Mammary epithelial cell (primary cell): ENCODE measurements around the gene MED20.

ENCODE experiments used
- EZH2 ChIP-seq: IDR thresholded peaks from 2 replicates; pipeline ENCODE4 v1.6.1; 2012; ENCODE audit warnings: low read length, inconsistent platforms, borderline replicate concordance
- TF ChIP-seq, protein P1 (sequence below), 2 donors: IDR thresholded peaks in 1 of 2; conservative IDR thresholded peaks in 1 of 2; 2 replicates each; pipeline ENCODE4 v1.5.1; 2011 to 2012; ENCODE audit warnings: inconsistent platforms in 2 of 2, low read length in 2 of 2, mild to moderate bottlenecking in 2 of 2, control low read depth in 1 of 2, low read depth in 1 of 2; ENCODE audit not compliant: insufficient read depth in 1 of 2; ENCODE audit errors: extremely low read depth in 1 of 2

GRCh38 chr6:41922154-41922553, 1.2 kb upstream of the MED20 start:
- no peak for TF ChIP-seq EZH2
- TF ChIP-seq, protein P1, sequence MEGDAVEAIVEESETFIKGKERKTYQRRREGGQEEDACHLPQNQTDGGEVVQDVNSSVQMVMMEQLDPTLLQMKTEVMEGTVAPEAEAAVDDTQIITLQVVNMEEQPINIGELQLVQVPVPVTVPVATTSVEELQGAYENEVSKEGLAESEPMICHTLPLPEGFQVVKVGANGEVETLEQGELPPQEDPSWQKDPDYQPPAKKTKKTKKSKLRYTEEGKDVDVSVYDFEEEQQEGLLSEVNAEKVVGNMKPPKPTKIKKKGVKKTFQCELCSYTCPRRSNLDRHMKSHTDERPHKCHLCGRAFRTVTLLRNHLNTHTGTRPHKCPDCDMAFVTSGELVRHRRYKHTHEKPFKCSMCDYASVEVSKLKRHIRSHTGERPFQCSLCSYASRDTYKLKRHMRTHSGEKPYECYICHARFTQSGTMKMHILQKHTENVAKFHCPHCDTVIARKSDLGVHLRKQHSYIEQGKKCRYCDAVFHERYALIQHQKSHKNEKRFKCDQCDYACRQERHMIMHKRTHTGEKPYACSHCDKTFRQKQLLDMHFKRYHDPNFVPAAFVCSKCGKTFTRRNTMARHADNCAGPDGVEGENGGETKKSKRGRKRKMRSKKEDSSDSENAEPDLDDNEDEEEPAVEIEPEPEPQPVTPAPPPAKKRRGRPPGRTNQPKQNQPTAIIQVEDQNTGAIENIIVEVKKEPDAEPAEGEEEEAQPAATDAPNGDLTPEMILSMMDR (conservative IDR thresholded peaks at IDR 0.05 in 1 of 2, IDR thresholded peaks at IDR 0.05 in 1 of 2; ENCODE audit: extremely low read depth in 1 of 2, insufficient read depth in 1 of 2, low read depth in 1 of 2, low read length in 2 of 2) = no peak
